Endodermal cell (in vitro differentiated cells): Measurements from ENCODE around the gene POLR2L. TPM values are rescaled to one million over a fixed set of nuclear protein-coding genes. Genes with fewer than 3 reads are reported as not detected.

ENCODE experiments used
- DNase-seq: peaks from one replicate; pipeline ENCODE4 v3.0.0-alpha.2; 2017
- H3K27ac ChIP-seq: 2 replicates; pipeline ENCODE4 v1.5.1; 2013; ENCODE audit warnings: mild to moderate bottlenecking, low read depth, low read length, moderate library complexity
- H3K27me3 ChIP-seq: 2 replicates; pipeline ENCODE4 v1.6.1; 2013; ENCODE audit warnings: mild to moderate bottlenecking, low read length, moderate library complexity; ENCODE audit not compliant: insufficient read depth, control insufficient read depth, poor library complexity, severe bottlenecking
- H3K36me3 ChIP-seq: 2 replicates; pipeline ENCODE4 v1.7.0; 2013; ENCODE audit warnings: mild to moderate bottlenecking, low read length, moderate library complexity; ENCODE audit not compliant: control insufficient read depth, insufficient read depth
- H3K4me1 ChIP-seq: one replicate; pipeline ENCODE4 v1.7.0; 2013; ENCODE audit warnings: low read length; ENCODE audit not compliant: control insufficient read depth, insufficient read depth
- H3K4me3 ChIP-seq: 2 replicates; pipeline ENCODE4 v1.5.1; 2013; ENCODE audit warnings: mild to moderate bottlenecking, low read length, moderate library complexity
- H3K9ac ChIP-seq: 2 replicates; pipeline ENCODE4 v1.6.1; 2013; ENCODE audit warnings: mild to moderate bottlenecking, low read length, moderate library complexity; ENCODE audit not compliant: poor library complexity, severe bottlenecking; ENCODE audit errors: extremely low read depth
- H3K9me3 ChIP-seq: 2 replicates; pipeline ENCODE4 v1.6.1; 2013; ENCODE audit warnings: mild to moderate bottlenecking, low read length, moderate library complexity; ENCODE audit not compliant: control insufficient read depth
- H3K27ac Mint-ChIP-seq: 2 replicates; pipeline ENCODE4 v1.8.0; 2020; ENCODE audit warnings: mixed read lengths
- H3K27me3 Mint-ChIP-seq: 2 replicates; pipeline ENCODE4 v1.8.0; 2021; ENCODE audit warnings: mild to moderate bottlenecking, mixed read lengths; ENCODE audit not compliant: insufficient read depth
- H3K36me3 Mint-ChIP-seq: 2 replicates; pipeline ENCODE4 v1.8.0; 2020; ENCODE audit warnings: low read depth, mixed read lengths
- H3K4me1 Mint-ChIP-seq: 2 replicates; pipeline ENCODE4 v1.8.0; 2020; ENCODE audit warnings: mixed read lengths
- H3K4me3 Mint-ChIP-seq: 2 replicates; pipeline ENCODE4 v1.8.0; 2020; ENCODE audit warnings: mild to moderate bottlenecking, moderate library complexity, mixed read lengths
- H3K9me3 Mint-ChIP-seq: 2 replicates; pipeline ENCODE4 v1.8.0; 2020; ENCODE audit warnings: mild to moderate bottlenecking, mixed read lengths
- CTCF ChIP-seq: fragments of 200-600 bp; sonication (generic); conservative IDR thresholded peaks from 2 replicates; pipeline ENCODE4 v1.5.0; 2021; ENCODE audit warnings: antibody characterized with exemption, mild to moderate bottlenecking
- WGBS, 2 experiments: methylation state at CpG; one replicate each; pipeline versions ENCODE4 v1.1.5 to v1.1.7; 2013; ENCODE audit warnings: missing lambda C conversion rate in 2 of 2, mixed read lengths in 1 of 2; ENCODE audit not compliant: insufficient coverage in 1 of 2, insufficient read length in 1 of 2; 5-methylcytosine and 5-hydroxymethylcytosine counted together
- total RNA-seq, 2 donors: library from RNA; stranded (reverse); fragmentation: NEBNext Ultra II Directional in 1 of 2; extraction: Animal tissue kit (Norgen Biotek cat#: 25700) in 1 of 2; gene quantifications; 2 replicates in 1 of 2; 3 replicates in 1 of 2; pipeline ENCODE4 v1.2.1, GENCODE V29; 2021

The POLR2L gene
- total RNA-seq, 2 donors from 2014 or later: 139 to 148 TPM

- no peaks in the 10 kb centered on the region for H3K4me1 ChIP-seq
- no peak for DNase-seq
- no peaks in the 10 kb centered on the region for H3K27me3 ChIP-seq
- no peak overlapping the region for H3K27ac ChIP-seq
- no peak overlapping the region for H3K4me3 ChIP-seq
- Mint-ChIP-seq H3K4me1 (peaks cover 1% of the 10 kb centered on the region), H3K4me3 (no peak overlapping the region), H3K36me3 (no peaks in the 10 kb centered on the region), H3K9me3 (no peaks in the 10 kb centered on the region), H3K27me3 (no peaks in the 10 kb centered on the region), H3K27ac (no peak overlapping the region)
- no peak for TF ChIP-seq CTCF
- no peaks in the 10 kb centered on the region for H3K9me3 ChIP-seq
- H3K9ac ChIP-seq: no peak overlapping the region
- H3K36me3 ChIP-seq: no peaks in the 10 kb centered on the region
- 94 to 100% methylated on average over 4 to 8 of the region's 8 CpGs for whole genome bisulfite sequencing, 2 experiments
Observed at GRCh38 chr11:867856-868358, 25.6 kb upstream of the POLR2L start.

- no peak for TF ChIP-seq CTCF
- no peaks in the 10 kb centered on the region for H3K4me1 ChIP-seq
- Mint-ChIP-seq H3K27ac (no peak overlapping the region), H3K9me3 (no peaks in the 10 kb centered on the region), H3K36me3 (no peaks in the 10 kb centered on the region), H3K4me1 (peaks cover 1% of the 10 kb centered on the region), H3K4me3 (no peak overlapping the region), H3K27me3 (no peaks in the 10 kb centered on the region)
- 93 to 95% methylated on average over 11 to 14 of the region's 14 CpGs for WGBS, 2 experiments
- no peaks in the 10 kb centered on the region for H3K36me3 ChIP-seq
- no peak overlapping the region for H3K9ac ChIP-seq
- no peak for DNase-seq
- no peak overlapping the region for H3K27ac ChIP-seq
- H3K4me3 ChIP-seq: no peak overlapping the region
- H3K27me3 ChIP-seq: no peaks in the 10 kb centered on the region
- H3K9me3 ChIP-seq: no peaks in the 10 kb centered on the region
Observed at GRCh38 chr11:866481-866880, 24.2 kb upstream of the POLR2L start.

DNA sequence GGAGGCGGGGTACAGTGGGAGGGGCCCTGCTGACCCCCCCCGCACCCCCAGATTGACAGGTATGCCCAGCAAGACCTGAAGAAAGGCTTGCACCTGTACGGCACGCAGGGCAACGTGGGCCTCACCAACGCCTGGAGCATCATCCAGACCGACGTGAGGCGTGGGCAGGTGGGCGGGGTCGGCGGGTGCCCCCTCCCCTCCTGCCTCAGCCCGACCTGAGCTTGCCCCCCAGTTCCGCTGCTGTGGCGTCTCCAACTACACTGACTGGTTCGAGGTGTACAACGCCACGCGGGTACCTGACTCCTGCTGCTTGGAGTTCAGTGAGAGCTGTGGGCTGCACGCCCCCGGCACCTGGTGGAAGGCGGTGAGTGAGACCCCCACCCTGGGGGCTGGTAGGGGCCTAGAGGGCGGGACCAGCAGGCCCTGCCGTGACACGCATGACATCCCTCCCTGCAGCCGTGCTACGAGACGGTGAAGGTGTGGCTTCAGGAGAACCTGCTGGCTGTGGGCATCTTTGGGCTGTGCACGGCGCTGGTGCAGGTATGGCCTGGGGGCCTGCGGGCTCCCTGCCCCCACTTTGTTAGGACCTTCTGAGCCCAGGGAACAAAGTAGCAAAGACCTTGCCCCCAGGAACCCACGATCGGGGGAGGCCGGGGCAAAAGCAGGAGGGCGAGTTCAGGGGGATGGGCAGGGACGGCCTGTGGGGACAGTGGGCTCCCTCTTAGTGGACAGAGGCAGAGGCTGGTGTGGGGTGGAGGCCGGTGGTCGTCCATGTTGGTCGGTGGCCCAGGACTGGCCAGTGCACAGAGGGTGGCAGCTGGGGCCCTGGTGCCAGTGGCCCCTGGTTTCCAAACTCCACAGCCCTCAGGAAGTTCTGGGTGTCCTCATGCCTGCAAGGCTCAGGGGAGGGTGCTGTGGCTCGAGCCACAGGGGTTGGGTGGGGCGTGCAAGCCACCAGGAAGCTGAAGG, 23.4 kb upstream of the POLR2L start:
- TF ChIP-seq CTCF: no peak
- H3K4me1 Mint-ChIP-seq: peaks cover 1% of the 10 kb centered on the region

More for the DNA sequence above, 23.4 kb upstream of the POLR2L start:
- Mint-ChIP-seq H3K27me3 (no peaks in the 10 kb centered on the region), H3K4me3 (no peak overlapping the region), H3K36me3 (no peaks in the 10 kb centered on the region), H3K27ac (no peak overlapping the region), H3K9me3 (no peaks in the 10 kb centered on the region)
- Histone ChIP-seq H3K27me3 (no peaks in the 10 kb centered on the region), H3K4me3 (no peak overlapping the region), H3K36me3 (no peaks in the 10 kb centered on the region), H3K4me1 (no peaks in the 10 kb centered on the region), H3K9ac (no peak overlapping the region), H3K27ac (no peak overlapping the region), H3K9me3 (no peaks in the 10 kb centered on the region)
- no peak for DNase-seq
- WGBS, 2 experiments: 92 to 95% methylated on average over 24 to 41 of the region's 41 CpGs
